Measurements from ENCODE around the gene SLC1A7. TPM values are rescaled to one million over a fixed set of nuclear protein-coding genes. Genes with fewer than 3 reads are reported as not detected.

SLC1A7 gene
- total and polyA plus RNA-seq, 2 of the 13 experiments (the other 11 are each of a cell fraction or from before 2014, with no cell fraction given), result 0.04 to 2.0 TPM

- TF ChIP-seq, protein P1, sequence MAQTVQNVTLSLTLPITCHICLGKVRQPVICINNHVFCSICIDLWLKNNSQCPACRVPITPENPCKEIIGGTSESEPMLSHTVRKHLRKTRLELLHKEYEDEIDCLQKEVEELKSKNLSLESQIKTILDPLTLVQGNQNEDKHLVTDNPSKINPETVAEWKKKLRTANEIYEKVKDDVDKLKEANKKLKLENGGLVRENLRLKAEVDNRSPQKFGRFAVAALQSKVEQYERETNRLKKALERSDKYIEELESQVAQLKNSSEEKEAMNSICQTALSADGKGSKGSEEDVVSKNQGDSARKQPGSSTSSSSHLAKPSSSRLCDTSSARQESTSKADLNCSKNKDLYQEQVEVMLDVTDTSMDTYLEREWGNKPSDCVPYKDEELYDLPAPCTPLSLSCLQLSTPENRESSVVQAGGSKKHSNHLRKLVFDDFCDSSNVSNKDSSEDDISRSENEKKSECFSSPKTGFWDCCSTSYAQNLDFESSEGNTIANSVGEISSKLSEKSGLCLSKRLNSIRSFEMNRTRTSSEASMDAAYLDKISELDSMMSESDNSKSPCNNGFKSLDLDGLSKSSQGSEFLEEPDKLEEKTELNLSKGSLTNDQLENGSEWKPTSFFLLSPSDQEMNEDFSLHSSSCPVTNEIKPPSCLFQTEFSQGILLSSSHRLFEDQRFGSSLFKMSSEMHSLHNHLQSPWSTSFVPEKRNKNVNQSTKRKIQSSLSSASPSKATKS (CRISPR knock-in tag; IDR thresholded peaks at IDR 0.05), result no peak
- TF ChIP-seq HIC2 (CRISPR knock-in tag; IDR thresholded peaks at IDR 0.05; ENCODE audit: low read depth) (no peak), ZNF281 (CRISPR knock-in tag; IDR thresholded peaks at IDR 0.05; ENCODE audit: borderline replicate concordance) (no peak), FOXC1 (CRISPR knock-in tag; IDR thresholded peaks at IDR 0.05; ENCODE audit: borderline replicate concordance) (no peak), DBP (CRISPR knock-in tag; IDR thresholded peaks at IDR 0.05; ENCODE audit: not compliant biosample characterization) (no peak), PRDM15 (CRISPR knock-in tag; IDR thresholded peaks at IDR 0.05) (no peak), ZNF17 (CRISPR knock-in tag; IDR thresholded peaks at IDR 0.05) (no peak), NBN (conservative IDR thresholded peaks at IDR 0.05) (no peak), ZNF331 (CRISPR knock-in tag; IDR thresholded peaks at IDR 0.05) (peak; percentile 53; the same call in 1 of the 2 replicates), KAT8 (CRISPR knock-in tag; IDR thresholded peaks at IDR 0.05) (peak; percentile 45; the same call in 1 of the 2 replicates), ZNF253 (CRISPR knock-in tag; IDR thresholded peaks at IDR 0.05; ENCODE audit: borderline replicate concordance) (no peak), BORCS8-MEF2B (CRISPR knock-in tag; IDR thresholded peaks at IDR 0.05) (peak; percentile 41; the same call in 1 of the 2 replicates), SRSF1 (optimal IDR thresholded peaks at IDR 0.05; ENCODE audit: low read depth, low read length) (no peak), YEATS4 (CRISPR knock-in tag; IDR thresholded peaks at IDR 0.05; ENCODE audit: borderline replicate concordance) (no peak)
- TF ChIP-seq, protein P2, sequence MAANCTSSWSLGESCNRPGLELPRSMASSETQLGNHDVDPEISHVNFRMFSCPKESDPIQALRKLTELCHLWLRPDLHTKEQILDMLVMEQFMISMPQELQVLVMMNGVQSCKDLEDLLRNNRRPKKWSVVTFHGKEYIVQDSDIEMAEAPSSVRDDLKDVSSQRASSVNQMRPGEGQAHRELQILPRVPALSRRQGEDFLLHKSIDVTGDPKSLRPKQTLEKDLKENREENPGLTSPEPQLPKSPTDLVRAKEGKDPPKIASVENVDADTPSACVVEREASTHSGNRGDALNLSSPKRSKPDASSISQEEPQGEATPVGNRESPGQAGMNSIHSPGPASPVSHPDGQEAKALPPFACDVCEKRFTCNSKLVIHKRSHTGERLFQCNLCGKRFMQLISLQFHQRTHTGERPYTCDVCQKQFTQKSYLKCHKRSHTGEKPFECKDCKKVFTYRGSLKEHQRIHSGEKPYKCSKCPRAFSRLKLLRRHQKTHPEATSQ (CRISPR knock-in tag; IDR thresholded peaks at IDR 0.05; ENCODE audit: borderline replicate concordance), result no peak
Measured at GRCh38 chr1:53130878-53131589, 11.4 kb downstream of the SLC1A7 start (continued).

Measured in HepG2 (cell line).